Esophagus (tissue), 2 donors: ENCODE data around the gene FANCE. TPM values are rescaled to one million over a fixed set of nuclear protein-coding genes. Genes with fewer than 3 reads are reported as not detected.

Source experiments
- H3K27ac ChIP-seq, 2 donors: one replicate each; pipeline ENCODE4 v1.5.1; 2013; ENCODE audit warnings: low read depth in 2 of 2, mild to moderate bottlenecking in 2 of 2, inconsistent platforms in 1 of 2, low read length in 1 of 2, moderate library complexity in 1 of 2
- H3K27me3 ChIP-seq, 2 donors: one replicate each; pipeline ENCODE4 v1.6.1; 2013; ENCODE audit warnings: low read length in 2 of 2, control low read depth in 1 of 2, mild to moderate bottlenecking in 1 of 2; ENCODE audit not compliant: insufficient read depth in 2 of 2, control insufficient read depth in 1 of 2
- H3K36me3 ChIP-seq, 2 donors: one replicate each; pipeline ENCODE4 v1.6.1; 2013; ENCODE audit warnings: low read length in 1 of 2; ENCODE audit not compliant: control insufficient read depth in 2 of 2, insufficient read depth in 2 of 2
- H3K4me1 ChIP-seq, 2 donors: one replicate each; pipeline ENCODE4 v1.6.1; 2013; ENCODE audit warnings: low read length in 1 of 2; ENCODE audit not compliant: control insufficient read depth in 2 of 2, insufficient read depth in 2 of 2
- H3K4me3 ChIP-seq, 2 donors: one replicate each; pipeline ENCODE4 v1.5.1; 2013; ENCODE audit warnings: low read length in 2 of 2, mild to moderate bottlenecking in 2 of 2, low read depth in 1 of 2, moderate library complexity in 1 of 2
- H3K9me3 ChIP-seq, 2 donors: one replicate each; pipeline ENCODE4 v1.6.1; 2013; ENCODE audit warnings: mild to moderate bottlenecking in 2 of 2, low read depth in 1 of 2, low read length in 1 of 2, moderate library complexity in 1 of 2; ENCODE audit not compliant: control insufficient read depth in 2 of 2, insufficient read depth in 1 of 2
- WGBS, 2 donors: extraction: QIAGEN DNeasy Blood & Tissue Kit; methylation state at CpG; one replicate each; pipeline ENCODE4 v1.1.7; 2013; 5-methylcytosine and 5-hydroxymethylcytosine counted together
- polyA plus RNA-seq, 2 donors: library from polyadenylated mRNA; stranded (reverse); fragments of 200-250 nt; gene quantifications; one replicate each; pipeline ENCODE4 v1.2.3, GENCODE V29; 2013
- donor health status: healthy with polysubstance abuse.
- donor health status: Bipolar disorder and iron deficiency.

Gene FANCE
- polyA plus RNA-seq, 2 donors, result 4.6 to 6.3 TPM

GRCh38 chr6:35471836-35472345, 19.8 kb downstream of the FANCE start:
- Histone ChIP-seq H3K4me3 (no peak overlapping the region), H3K36me3 (peaks cover 9 to 40% of the 10 kb centered on the region in 2 donors), H3K4me1 (peaks cover 0 to 2% of the 10 kb centered on the region in 2 donors), H3K9me3 (no peaks in the 10 kb centered on the region), H3K27me3 (no peaks in the 10 kb centered on the region), H3K27ac (peak overlapping the region; percentile 28 to 78)
- 46 to 60% methylated on average over 8 of the region's 8 CpGs for whole genome bisulfite sequencing, 2 donors

- WGBS, 2 donors, result 75 to 83% methylated on average over 9 of the region's 9 CpGs
- no peak overlapping the region for H3K4me3 ChIP-seq
- peaks cover 9 to 47% of the 10 kb centered on the region in 2 donors for H3K36me3 ChIP-seq
- no peaks in the 10 kb centered on the region for H3K27me3 ChIP-seq
- H3K4me1 ChIP-seq, result peaks cover 0 to 2% of the 10 kb centered on the region in 2 donors
- no peak overlapping the region for H3K27ac ChIP-seq
- H3K9me3 ChIP-seq, result peaks cover 0 to 1% of the 10 kb centered on the region in 2 donors
Measured at GRCh38 chr6:35473075-35473849, 21.1 kb downstream of the FANCE start.

- Histone ChIP-seq H3K27me3 (no peaks in the 10 kb centered on the region), H3K9me3 (peaks cover 0 to 4% of the 10 kb centered on the region in 2 donors), H3K36me3 (peaks cover 9 to 50% of the 10 kb centered on the region in 2 donors), H3K4me1 (peaks cover 0 to 2% of the 10 kb centered on the region in 2 donors), H3K27ac (no peak overlapping the region), H3K4me3 (no peak overlapping the region)
Measured at GRCh38 chr6:35473850-35474130, 21.7 kb downstream of the FANCE start.

- H3K27me3 ChIP-seq, result no peaks in the 10 kb centered on the region
- H3K4me3 ChIP-seq, result no peak overlapping the region
- H3K9me3 ChIP-seq, result peaks cover 0 to 4% of the 10 kb centered on the region in 2 donors
- peak overlapping the region in 1 of 2 donors; percentile 19 for H3K27ac ChIP-seq
- 84 to 85% methylated on average over 13 to 14 of the region's 14 CpGs for WGBS, 2 donors
- H3K4me1 ChIP-seq, result peaks cover 0 to 2% of the 10 kb centered on the region in 2 donors
- H3K36me3 ChIP-seq, result peaks cover 9 to 47% of the 10 kb centered on the region in 2 donors
Measured at GRCh38 chr6:35474131-35474941, 22.2 kb downstream of the FANCE start.

- peaks cover 11 to 45% of the 10 kb centered on the region in 2 donors for H3K36me3 ChIP-seq
Measured at GRCh38 chr6:35474942-35475570, 22.9 kb downstream of the FANCE start.

GRCh38 chr6:35475573-35475972, 23.4 kb downstream of the FANCE start:
- H3K36me3 ChIP-seq, result peaks cover 12 to 41% of the 10 kb centered on the region in 2 donors
- no peak overlapping the region for H3K4me3 ChIP-seq
- H3K4me1 ChIP-seq, result peaks cover 0 to 2% of the 10 kb centered on the region in 2 donors
- WGBS, 2 donors, result 76 to 77% methylated on average over 4 of the region's 4 CpGs
- no peaks in the 10 kb centered on the region for H3K27me3 ChIP-seq
- H3K27ac ChIP-seq, result peak overlapping the region in 1 of 2 donors; percentile 22
- H3K9me3 ChIP-seq, result peaks cover 0 to 4% of the 10 kb centered on the region in 2 donors

More at GRCh38 chr6:35474942-35475570, 22.9 kb downstream of the FANCE start:
- Histone ChIP-seq H3K4me1 (peaks cover 0 to 2% of the 10 kb centered on the region in 2 donors), H3K4me3 (no peak overlapping the region), H3K27ac (no peak overlapping the region), H3K9me3 (peaks cover 0 to 4% of the 10 kb centered on the region in 2 donors), H3K27me3 (no peaks in the 10 kb centered on the region)
- WGBS, 2 donors, result 85 to 88% methylated on average over 20 of the region's 20 CpGs

GRCh38 chr6:35476004-35476403, 23.9 kb downstream of the FANCE start:
- Histone ChIP-seq H3K4me3 (no peak overlapping the region), H3K27ac (no peak overlapping the region), H3K4me1 (peaks cover 0 to 2% of the 10 kb centered on the region in 2 donors), H3K27me3 (no peaks in the 10 kb centered on the region), H3K36me3 (peaks cover 12 to 41% of the 10 kb centered on the region in 2 donors), H3K9me3 (peaks cover 0 to 4% of the 10 kb centered on the region in 2 donors)
- 66 to 71% methylated on average over 14 of the region's 14 CpGs for WGBS, 2 donors

GRCh38 chr6:35477028-35477427, 24.9 kb downstream of the FANCE start:
- WGBS, 2 donors, result 82 to 85% methylated on average over 8 of the region's 8 CpGs
- no peaks in the 10 kb centered on the region for H3K27me3 ChIP-seq
- peaks cover 0 to 4% of the 10 kb centered on the region in 2 donors for H3K9me3 ChIP-seq
- H3K4me1 ChIP-seq, result peaks cover 0 to 2% of the 10 kb centered on the region in 2 donors
- peaks cover 12 to 40% of the 10 kb centered on the region in 2 donors for H3K36me3 ChIP-seq
- H3K4me3 ChIP-seq, result no peak overlapping the region
- peak overlapping the region in 1 of 2 donors; percentile 2 for H3K27ac ChIP-seq

- H3K27ac ChIP-seq, result no peak overlapping the region
- peaks cover 10 to 40% of the 10 kb centered on the region in 2 donors for H3K36me3 ChIP-seq
- H3K4me3 ChIP-seq, result no peak overlapping the region
- H3K27me3 ChIP-seq, result no peaks in the 10 kb centered on the region
- 77 to 78% methylated on average over 5 of the region's 5 CpGs for WGBS, 2 donors
- H3K9me3 ChIP-seq, result peaks cover 0 to 4% of the 10 kb centered on the region in 2 donors
- peaks cover 0 to 2% of the 10 kb centered on the region in 2 donors for H3K4me1 ChIP-seq
Measured at GRCh38 chr6:35477551-35478179, 25.5 kb downstream of the FANCE start.
